GM18870 (cell line): ENCODE measurements around the gene ZNF580.

Experiments
- ATAC-seq: cut with Tn5 transposase; IDR thresholded peaks from one replicate; pipeline ENCODE4 v1.9.1; 2021; ENCODE audit warnings: moderate library complexity; ENCODE audit not compliant: unreplicated experiment

The ZNF580 gene

GRCh38 chr19:55640577-55641425 is at the start of gene ZNF580:
Gene ZNF580 (plus strand): TSS chr19:55641002. CDS start chr19:55642509, 1,507 bp downstream.
- no peak for ATAC-seq

- ATAC-seq: no peak
These were observed 49.2 kb upstream of the ZNF580 start for GRCh38 chr19:55591555-55591954.

GRCh38 chr19:55592391-55593090 is 48.3 kb upstream of the ZNF580 start:
- ATAC-seq: no peak

- ATAC-seq: no peak
These were observed 47.6 kb upstream of the ZNF580 start for GRCh38 chr19:55593096-55593772.

- no peak for ATAC-seq
These were observed 45.7 kb upstream of the ZNF580 start for GRCh38 chr19:55594996-55595545.

- ATAC-seq: no peak
These were observed 44.5 kb upstream of the ZNF580 start for GRCh38 chr19:55596304-55596703.

GRCh38 chr19:55597501-55597921 is 43.3 kb upstream of the ZNF580 start:
- ATAC-seq: no peak

GRCh38 chr19:55598034-55598433 is 42.8 kb upstream of the ZNF580 start:
- no peak for ATAC-seq

GRCh38 chr19:55598719-55599467 is 41.9 kb upstream of the ZNF580 start:
- peak; percentile 41 for ATAC-seq

- ATAC-seq: peak; percentile 38
These were observed 41.3 kb upstream of the ZNF580 start, which contains the start of gene FIZ1 for GRCh38 chr19:55599468-55599841. Gene FIZ1 (minus strand): TSS chr19:55599517. CDS start chr19:55597865, 1,652 bp downstream.

GRCh38 chr19:55599842-55600661 is 40.8 kb upstream of the ZNF580 start, which contains the start of gene ZNF524:
Gene ZNF524 (plus strand): TSS chr19:55600288. CDS start chr19:55602113, 1,825 bp downstream.
- ATAC-seq: peak; percentile 39

- ATAC-seq: no peak
These were observed 40.2 kb upstream of the ZNF580 start for GRCh38 chr19:55600662-55601028.

GRCh38 chr19:55601084-55601483 is 39.7 kb upstream of the ZNF580 start:
- no peak for ATAC-seq

GRCh38 chr19:55602104-55603001 is 38.4 kb upstream of the ZNF580 start:
- ATAC-seq: no peak

- ATAC-seq: no peak
These were observed 37.7 kb upstream of the ZNF580 start for GRCh38 chr19:55603115-55603514.

GRCh38 chr19:55603581-55604292 is 37.1 kb upstream of the ZNF580 start:
- ATAC-seq: no peak

GRCh38 chr19:55605207-55605636 is 35.6 kb upstream of the ZNF580 start:
- ATAC-seq: peak; percentile 56
